Mucosa of descending colon (tissue), 3 donors: ENCODE data around the gene CEACAM3. TPM values are rescaled to one million over a fixed set of nuclear protein-coding genes. Genes with fewer than 3 reads are reported as not detected.
A peak's percentile ranks its signal among the peaks of the same experiment; 100 is the strongest.

ENCODE experiments used
- ATAC-seq: fragments of 200-7000 bp; cut with Tn5 transposase; one replicate; pipeline ENCODE4 v1.9.1; 2020; ENCODE audit warnings: mild to moderate bottlenecking, moderate library complexity
- DNase-seq, 3 donors: peaks; one replicate each; pipeline ENCODE4 v3.0.0-alpha.2; 2020
- H3K36me3 ChIP-seq: fragments of 200-600 bp; one replicate; pipeline ENCODE4 v1.8.0; 2021; ENCODE audit warnings: low read depth, mild to moderate bottlenecking
- H3K4me1 ChIP-seq: fragments of 200-600 bp; one replicate; pipeline ENCODE4 v1.8.0; 2021; ENCODE audit warnings: low read depth, mild to moderate bottlenecking
- H3K4me3 ChIP-seq: fragments of 200-600 bp; one replicate; pipeline ENCODE4 v1.8.0; 2021; ENCODE audit warnings: mild to moderate bottlenecking
- H3K9me3 ChIP-seq: fragments of 200-600 bp; one replicate; pipeline ENCODE4 v1.8.0; 2021; ENCODE audit warnings: mild to moderate bottlenecking
- CTCF ChIP-seq: fragments of 200-600 bp; IDR thresholded peaks from one replicate; pipeline ENCODE4 v1.8.0; 2022; ENCODE audit warnings: antibody characterized with exemption, mild to moderate bottlenecking
- intact Hi-C, 2 donors: fragments of 100-400 bp; cut with DNase I in 1 of 2; cut with micrococcal nuclease in 1 of 2; formaldehyde crosslinking; loops; one replicate each; pipeline versions ENCODE4 v1.11.0 to v1.11.1; 2022; cut with DNase I, micrococcal nuclease
- total RNA-seq, 3 donors: library from RNA; stranded (reverse); fragmentation: NEBNext Ultra II Directional in 2 of 3; extraction: Animal tissue kit (Norgen Biotek cat#: 25700) in 2 of 3; gene quantifications; one replicate each; pipeline versions ENCODE4 v1.2.1 to v1.2.4, GENCODE V29; 2021 to 2023
- donor health status: DM: no; HTN: no; CAD: no; lungs with moderate emphysema.
- donor health status: DM: no; HTN: no; CAD: no.
- donor health status: DM: no; HTN: yes; CAD: no.

CEACAM3 gene
- total RNA-seq, 3 donors from 2014 or later, result 2.5 to 4.5 (median 3.9) TPM

DNA sequence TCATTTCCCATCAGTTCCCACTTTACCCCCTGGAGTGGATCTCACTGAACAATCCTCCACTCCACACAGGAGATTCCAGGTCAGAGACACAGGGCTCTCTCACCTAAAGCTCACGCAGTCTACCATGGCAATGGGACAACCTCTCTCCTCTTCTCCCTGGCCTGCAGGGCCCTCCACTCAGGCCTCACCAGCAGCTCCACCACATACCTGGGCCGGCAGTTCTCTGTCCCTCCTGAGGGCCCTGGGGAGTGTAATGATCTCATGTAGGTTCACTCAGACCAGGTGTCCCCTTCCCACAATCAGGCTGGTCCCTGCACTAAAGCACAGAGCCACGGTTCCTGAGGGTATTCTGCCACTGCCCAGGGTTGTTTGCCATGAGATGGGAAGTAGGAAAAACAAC is 15.6 kb downstream of the CEACAM3 start:
- no peak overlapping the region for H3K4me3 ChIP-seq
- H3K4me1 ChIP-seq, result no peaks in the 10 kb centered on the region
- H3K9me3 ChIP-seq, result no peaks in the 10 kb centered on the region
- no peak for ATAC-seq
- H3K36me3 ChIP-seq, result no peaks in the 10 kb centered on the region
- DNase-seq, result peak in 1 of 3 donors; percentile 11
- intact Hi-C loops, result no loop called here
- no peak for TF ChIP-seq CTCF

DNA sequence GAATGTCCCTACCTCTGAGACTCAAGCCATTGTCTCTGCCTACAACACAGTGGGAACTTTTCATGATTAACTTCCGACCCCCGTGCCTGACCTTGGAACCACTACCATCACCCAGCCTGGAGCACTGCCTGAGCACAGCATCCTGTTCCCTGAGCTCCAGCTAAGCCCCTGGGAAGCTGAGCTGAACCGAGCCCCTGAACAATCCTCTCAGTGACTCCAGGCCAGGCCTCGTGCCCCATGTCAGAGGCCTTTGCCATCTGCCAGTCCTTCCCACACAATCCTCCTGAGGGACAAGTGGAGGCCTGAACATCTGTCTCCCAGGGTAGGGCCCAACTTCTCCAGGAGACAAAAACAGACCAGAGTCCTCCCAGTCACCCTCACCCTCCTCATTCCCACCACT is 17.5 kb downstream of the CEACAM3 start:
- Histone ChIP-seq H3K4me3 (no peak overlapping the region), H3K4me1 (no peaks in the 10 kb centered on the region), H3K9me3 (no peaks in the 10 kb centered on the region), H3K36me3 (no peaks in the 10 kb centered on the region)
- TF ChIP-seq CTCF, result no peak
- intact Hi-C loops, result no loop called here
- no peak for ATAC-seq
- DNase-seq, result no peak

DNA sequence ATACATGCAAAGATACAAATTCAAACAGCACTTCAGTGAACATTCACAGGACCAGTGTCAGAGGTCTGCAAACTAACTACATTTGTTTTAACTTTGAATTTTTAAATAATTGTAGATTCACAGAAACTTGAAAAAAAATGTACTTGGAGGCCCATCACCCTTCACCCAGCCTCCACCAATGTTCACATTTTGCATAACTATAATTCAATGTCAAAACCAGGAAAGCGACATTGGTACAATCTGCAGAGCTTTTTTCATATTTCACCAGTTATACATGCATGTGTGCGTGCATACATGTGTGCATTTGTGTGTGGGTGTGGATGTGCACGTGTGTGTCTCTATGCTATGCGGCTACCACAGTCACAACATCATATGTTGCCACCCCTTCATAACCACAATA is 18.9 kb downstream of the CEACAM3 start:
- no peak for ATAC-seq
- DNase-seq, result no peak
- no peak for TF ChIP-seq CTCF

DNA sequence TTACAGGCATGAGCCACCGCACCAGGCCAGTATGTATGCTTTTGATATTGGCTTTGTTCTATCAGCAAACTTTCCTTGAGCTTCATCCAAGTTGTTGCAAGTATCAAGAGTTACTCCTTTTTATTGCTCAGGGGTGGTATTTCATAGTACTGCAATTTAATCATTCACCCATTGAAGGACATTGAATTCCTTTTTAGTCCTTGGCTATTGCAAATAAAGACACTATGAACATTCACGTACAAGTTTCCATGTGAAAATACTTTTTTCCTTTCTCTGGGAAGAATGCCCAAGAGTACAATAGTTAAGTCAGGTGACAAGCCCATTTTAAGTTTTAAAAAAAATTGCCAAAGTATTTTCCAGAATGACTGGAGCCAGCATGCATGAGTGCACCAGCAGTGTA is 20.4 kb downstream of the CEACAM3 start:
- H3K4me3 ChIP-seq, result no peak overlapping the region
- DNase-seq, result peak in 1 of 3 donors; percentile 43
- TF ChIP-seq CTCF, result no peak
- no peaks in the 10 kb centered on the region for H3K9me3 ChIP-seq
- H3K36me3 ChIP-seq, result no peaks in the 10 kb centered on the region
- intact Hi-C loops, result no loop called here
- no peaks in the 10 kb centered on the region for H3K4me1 ChIP-seq
- peak; percentile 68 for ATAC-seq

More for the DNA sequence above, 18.9 kb downstream of the CEACAM3 start:
- Histone ChIP-seq H3K36me3 (no peaks in the 10 kb centered on the region), H3K4me3 (no peak overlapping the region), H3K4me1 (no peaks in the 10 kb centered on the region), H3K9me3 (no peaks in the 10 kb centered on the region)
- intact Hi-C loops, result no loop called here

DNA sequence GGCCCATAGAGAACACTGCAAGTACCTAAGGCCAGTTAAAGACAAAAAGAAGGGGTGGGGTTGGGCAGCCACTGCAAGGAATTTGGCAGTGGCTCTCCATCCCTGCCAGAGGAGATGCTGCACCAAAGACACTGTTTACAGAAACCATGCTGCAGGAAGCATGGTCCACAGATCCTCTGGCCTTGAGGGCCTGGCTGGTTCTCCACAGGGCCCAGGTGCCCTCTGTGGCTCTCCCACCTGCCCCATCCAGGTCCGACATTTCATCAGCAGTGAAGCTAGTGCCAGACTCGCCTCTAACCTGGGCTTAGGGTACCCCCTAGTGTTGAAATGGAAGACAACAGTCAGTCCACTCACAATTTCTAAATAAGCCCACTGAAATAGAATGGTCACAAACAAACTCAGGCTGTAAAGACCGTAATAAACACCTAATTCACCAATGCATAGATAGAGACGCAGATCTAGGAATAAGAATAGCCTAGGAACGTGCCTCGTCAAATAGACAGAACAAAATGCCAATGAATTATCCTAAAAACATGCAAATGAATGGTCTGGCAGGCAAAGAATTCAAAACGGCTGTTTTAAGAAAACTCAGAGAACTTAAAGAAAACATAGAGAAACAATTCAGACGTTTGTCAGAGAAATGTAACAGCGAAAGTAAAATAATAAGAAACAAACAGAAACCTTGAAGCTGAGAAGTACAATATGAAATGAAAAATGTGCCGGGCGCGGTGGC is 24.8 kb downstream of the CEACAM3 start:
- intact Hi-C loops, result no loop called here
- Histone ChIP-seq H3K4me1 (no peaks in the 10 kb centered on the region), H3K36me3 (no peaks in the 10 kb centered on the region), H3K4me3 (no peak overlapping the region), H3K9me3 (no peaks in the 10 kb centered on the region)
- peak; percentile 52 for TF ChIP-seq CTCF
- ATAC-seq (peak; percentile 89), DNase-seq (peak in 1 of 3 donors; percentile 65)
